Astrocyte of the spinal cord (primary cell): ENCODE results near the gene PCBD1.
A peak's percentile ranks its signal among the peaks of the same experiment; 100 is the strongest.

Experiments used
- DNase-seq: peaks from one replicate; pipeline ENCODE4 v3.0.0; 2011; ENCODE audit warnings: low read depth, low spot score
- H3K4me3 ChIP-seq: 2 replicates; pipeline ENCODE4 v1.5.1; 2011; ENCODE audit warnings: low read depth, mild to moderate bottlenecking, low read length, moderate library complexity
- in situ Hi-C: cut with HindIII; loops from 2 replicates; pipeline ENCODE4 v1.10.0; 2017; ENCODE audit warnings: low sequenced_read_pairs
- TF ChIP-seq, protein P1 (sequence below): IDR thresholded peaks from 2 replicates; pipeline ENCODE4 v1.5.1; 2012; ENCODE audit warnings: low read depth, mild to moderate bottlenecking, low read length, inconsistent platforms

PCBD1 gene

DNA sequence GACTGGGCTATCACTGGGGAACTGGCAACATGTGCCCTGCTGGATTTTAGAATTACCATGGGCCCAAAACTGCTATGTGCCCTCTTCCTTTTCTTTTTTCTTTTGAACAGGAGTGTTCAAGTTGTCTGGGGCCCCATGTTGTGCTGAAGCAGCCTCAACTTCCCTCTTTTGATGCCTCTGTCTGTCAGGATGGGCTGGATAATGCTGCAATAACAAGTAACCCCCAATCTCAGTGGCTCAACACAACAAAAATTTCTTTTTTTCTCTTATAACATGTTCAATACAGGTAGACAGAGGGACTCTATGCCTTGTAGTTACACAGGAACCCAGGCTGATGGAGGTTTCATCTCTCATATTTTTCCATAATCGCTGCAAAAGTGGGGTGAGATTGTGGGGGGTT, 8.2 kb upstream of the PCBD1 start:
- TF ChIP-seq, protein P1, sequence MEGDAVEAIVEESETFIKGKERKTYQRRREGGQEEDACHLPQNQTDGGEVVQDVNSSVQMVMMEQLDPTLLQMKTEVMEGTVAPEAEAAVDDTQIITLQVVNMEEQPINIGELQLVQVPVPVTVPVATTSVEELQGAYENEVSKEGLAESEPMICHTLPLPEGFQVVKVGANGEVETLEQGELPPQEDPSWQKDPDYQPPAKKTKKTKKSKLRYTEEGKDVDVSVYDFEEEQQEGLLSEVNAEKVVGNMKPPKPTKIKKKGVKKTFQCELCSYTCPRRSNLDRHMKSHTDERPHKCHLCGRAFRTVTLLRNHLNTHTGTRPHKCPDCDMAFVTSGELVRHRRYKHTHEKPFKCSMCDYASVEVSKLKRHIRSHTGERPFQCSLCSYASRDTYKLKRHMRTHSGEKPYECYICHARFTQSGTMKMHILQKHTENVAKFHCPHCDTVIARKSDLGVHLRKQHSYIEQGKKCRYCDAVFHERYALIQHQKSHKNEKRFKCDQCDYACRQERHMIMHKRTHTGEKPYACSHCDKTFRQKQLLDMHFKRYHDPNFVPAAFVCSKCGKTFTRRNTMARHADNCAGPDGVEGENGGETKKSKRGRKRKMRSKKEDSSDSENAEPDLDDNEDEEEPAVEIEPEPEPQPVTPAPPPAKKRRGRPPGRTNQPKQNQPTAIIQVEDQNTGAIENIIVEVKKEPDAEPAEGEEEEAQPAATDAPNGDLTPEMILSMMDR, result no peak

DNA sequence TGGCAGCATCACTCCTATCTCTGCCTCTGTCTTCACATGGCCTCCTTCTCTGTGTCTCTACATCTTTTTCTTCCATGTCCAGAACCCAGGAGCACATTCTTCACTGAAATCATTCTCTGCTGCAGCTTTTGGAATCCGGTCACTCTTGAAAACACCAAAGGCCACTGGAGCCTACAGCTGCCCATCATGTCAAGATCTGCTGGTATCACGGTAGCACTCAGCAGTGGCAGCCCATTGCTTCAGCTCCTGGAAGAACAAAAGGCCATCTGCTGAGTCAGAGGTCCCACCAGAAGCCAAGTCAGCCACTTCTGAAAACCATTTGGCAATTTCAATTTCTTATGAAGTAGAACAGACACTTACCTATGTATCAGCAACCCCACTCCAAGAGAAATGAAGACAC, 6.1 kb upstream of the PCBD1 start:
- no peak overlapping the region for H3K4me3 ChIP-seq
- in situ Hi-C loops, result no loop called here
- TF ChIP-seq, protein P1, result no peak
- DNase-seq, result no peak

More for the DNA sequence above, 8.2 kb upstream of the PCBD1 start:
- no peak for DNase-seq
- in situ Hi-C loops, result no loop called here
- no peak overlapping the region for H3K4me3 ChIP-seq

DNA sequence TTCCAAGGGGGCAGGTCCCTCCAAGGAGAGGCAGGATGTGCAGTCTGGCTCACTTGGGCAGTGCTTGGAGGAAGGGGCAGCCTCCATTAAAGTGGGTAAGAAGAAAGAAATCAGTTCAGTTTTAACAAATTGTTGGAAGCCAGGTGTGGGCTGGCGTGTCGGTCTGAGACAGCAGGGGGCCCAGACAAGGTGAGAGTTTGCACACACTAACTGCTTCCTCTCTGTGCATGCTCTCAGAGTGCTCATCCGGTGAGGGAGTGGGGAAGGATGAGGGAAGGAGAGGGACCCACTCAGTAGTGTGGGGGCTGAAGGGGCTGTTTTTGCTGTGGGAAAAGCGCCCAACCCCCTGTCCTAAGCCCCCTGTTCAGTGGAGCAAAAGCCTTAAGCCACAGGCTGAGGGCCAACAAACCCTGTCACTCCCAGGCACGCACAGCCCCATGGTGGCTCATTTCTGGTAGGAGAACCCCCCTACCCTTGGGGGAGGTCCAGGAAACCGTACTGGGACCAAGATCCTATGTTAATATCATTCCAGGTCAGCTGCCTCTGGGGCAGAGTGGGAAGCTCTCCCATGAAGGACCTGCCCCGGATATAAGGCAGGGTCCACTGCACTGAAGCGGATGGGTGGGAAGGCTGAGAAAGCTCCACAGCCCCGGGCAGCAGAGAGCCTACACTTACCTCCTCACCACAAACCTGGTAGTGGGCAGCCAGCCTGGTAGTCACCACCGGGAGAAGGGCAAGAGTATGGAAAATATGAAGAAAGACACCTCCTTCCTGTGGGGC, 5.1 kb upstream of the PCBD1 start:
- TF ChIP-seq, protein P1, result no peak
- no peak for DNase-seq
- in situ Hi-C loops, result no loop called here
- H3K4me3 ChIP-seq, result no peak overlapping the region

DNA sequence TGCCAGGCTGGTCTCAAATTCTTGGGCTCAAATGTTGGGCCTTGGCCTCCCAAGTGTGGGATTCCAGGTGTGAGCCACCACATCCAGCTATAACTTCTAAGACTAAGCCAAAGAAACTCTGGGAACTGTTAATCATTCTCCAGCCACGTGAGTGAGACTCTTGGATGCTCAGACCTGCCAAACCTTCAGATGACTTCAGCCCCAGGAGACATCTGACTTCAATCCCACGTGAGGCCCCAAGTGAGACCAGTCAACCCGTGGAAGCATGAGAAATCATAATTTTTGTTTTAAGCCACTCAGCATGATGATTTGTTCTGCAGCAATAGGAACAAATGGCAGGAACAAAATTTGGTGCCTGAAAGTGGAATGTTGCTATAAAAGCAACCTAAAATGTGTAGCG, 4.3 kb upstream of the PCBD1 start:
- H3K4me3 ChIP-seq, result no peak overlapping the region
- in situ Hi-C loops, result no loop called here
- DNase-seq, result no peak
- TF ChIP-seq, protein P1, result no peak

DNA sequence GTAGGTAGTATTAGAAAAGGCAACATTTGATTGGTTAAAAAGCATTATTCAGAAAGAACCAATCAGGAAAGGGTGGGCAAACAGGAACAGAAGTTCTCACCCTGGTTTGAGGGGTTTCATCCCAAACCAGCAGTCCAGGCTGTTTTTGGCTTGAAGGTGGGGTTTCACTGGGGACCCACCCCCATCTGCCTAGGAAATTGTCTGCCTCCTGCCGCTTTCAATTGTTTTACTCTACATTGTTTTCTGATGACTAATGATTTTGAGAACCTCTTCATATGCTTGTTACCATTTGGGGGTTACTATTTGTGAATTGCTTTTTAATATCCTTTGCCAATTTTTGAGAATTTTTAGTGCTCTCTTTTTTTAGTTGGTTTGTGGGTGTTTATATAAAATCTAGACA, 3.3 kb upstream of the PCBD1 start:
- in situ Hi-C loops, result no loop called here
- TF ChIP-seq, protein P1, result no peak
- peak; percentile 7 for DNase-seq

DNA sequence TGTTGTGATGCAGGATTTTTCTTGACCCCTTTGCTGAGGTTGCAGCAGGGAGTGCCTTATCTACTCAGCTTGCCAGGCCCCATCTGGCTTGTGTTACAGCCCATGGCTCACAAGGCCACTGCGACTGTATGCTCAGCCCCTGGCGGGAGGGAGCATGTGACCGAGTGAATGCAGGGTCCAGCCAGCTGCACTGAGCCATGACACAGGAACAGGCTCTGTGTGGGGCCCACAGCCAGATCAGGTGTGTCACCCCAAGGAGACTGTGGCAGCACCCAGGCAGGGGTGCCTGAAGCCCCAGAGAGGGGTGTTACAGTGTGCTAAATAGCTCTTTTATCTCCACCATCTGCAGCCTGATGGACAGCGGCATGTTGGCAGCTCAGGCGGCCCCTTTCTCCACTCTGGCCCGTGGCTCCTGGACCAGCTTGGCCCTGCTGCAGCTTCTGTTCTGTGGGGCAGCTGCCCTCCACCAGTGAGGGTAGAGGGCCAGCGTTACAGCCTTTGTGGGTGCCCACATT, 2.6 kb upstream of the PCBD1 start:
- TF ChIP-seq, protein P1, result no peak
- in situ Hi-C loops, result no loop called here
- DNase-seq, result no peak
- no peak overlapping the region for H3K4me3 ChIP-seq

More for the DNA sequence above, 3.3 kb upstream of the PCBD1 start:
- H3K4me3 ChIP-seq, result no peak overlapping the region
